ENCODE data around the gene ABCA9.

GRCh38 chr17:68942389-68942788, 118.3 kb downstream of the ABCA9 start:
- TF ChIP-seq SUZ12 (IDR thresholded peaks at IDR 0.05; ENCODE audit: extremely low read depth, insufficient read depth, insufficient read length): no peak
- TF ChIP-seq YY1 (IDR thresholded peaks at IDR 0.05; ENCODE audit: insufficient read depth, insufficient read length): no peak

Data from NT2/D1 (cell line).